ENCODE measurements around the gene TGIF2. TPM values are rescaled to one million over a fixed set of nuclear protein-coding genes. Genes with fewer than 3 reads are reported as not detected.
"Not testable (repeated sequence)": the region's sequence is repeated elsewhere in the genome, so short reads cannot be mapped to it uniquely, and the experiment has no call there.

TGIF2 gene
- total RNA-seq, 4 donors from 2014 or later: 11.0 to 15.1 (median 12.1) TPM

DNA sequence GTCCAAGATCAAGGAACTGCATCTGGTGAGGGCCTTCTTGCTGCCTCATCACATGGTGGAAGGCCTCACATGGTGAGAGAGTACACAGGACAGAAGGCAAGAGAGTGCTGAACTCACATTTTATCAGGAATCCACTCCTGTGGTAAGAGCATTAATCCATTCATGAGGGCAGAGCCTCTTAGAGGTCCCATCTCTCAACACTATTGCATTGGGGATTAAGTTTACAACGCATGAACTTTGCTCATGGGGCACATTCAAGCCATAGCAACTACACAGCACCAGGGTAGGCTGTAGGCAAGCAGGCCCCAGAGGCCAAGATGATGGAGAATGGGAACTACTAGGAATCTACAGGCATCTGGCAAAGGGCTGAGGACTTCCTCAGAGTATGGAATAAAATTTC is 10.0 kb upstream of the TGIF2 start:
- TF ChIP-seq CTCF (IDR thresholded peaks at IDR 0.05): no peak
- no peak for ATAC-seq (ENCODE audit: low FRiP score)
- DNase-seq (ENCODE audit: low spot score): no peak

- DNase-seq (ENCODE audit: low spot score); ATAC-seq (ENCODE audit: low FRiP score): not testable (repeated sequence)
Observed at GRCh38 chr20:36564078-36564725, 9.2 kb upstream of the TGIF2 start.

GRCh38 chr20:36564726-36565121 is 8.7 kb upstream of the TGIF2 start:
- not testable (repeated sequence) for DNase-seq (ENCODE audit: low spot score); ATAC-seq (ENCODE audit: low FRiP score)

DNA sequence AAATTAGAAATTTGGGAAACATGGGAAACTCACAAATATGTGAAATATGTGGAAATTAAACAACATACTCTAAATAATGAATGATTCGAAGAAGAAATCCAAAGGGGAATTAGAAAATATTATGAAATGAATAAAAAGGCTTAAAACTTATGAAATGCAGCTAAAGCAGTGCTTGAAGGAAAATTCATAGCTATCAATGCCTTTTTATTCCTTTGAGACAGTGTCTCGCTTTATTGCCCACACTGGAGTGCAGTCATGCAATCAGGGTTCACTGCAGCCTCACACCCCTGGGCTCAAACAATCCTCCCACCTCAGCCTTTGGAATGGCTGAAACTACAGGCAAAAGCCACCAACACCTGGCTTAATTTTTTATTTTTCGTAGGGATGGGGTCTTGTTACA is 7.9 kb upstream of the TGIF2 start:
- no peak for ATAC-seq (ENCODE audit: low FRiP score)
- no peak for DNase-seq (ENCODE audit: low spot score)
- TF ChIP-seq CTCF (IDR thresholded peaks at IDR 0.05): no peak

- no peak for DNase-seq (ENCODE audit: low spot score)
- no peak for ATAC-seq (ENCODE audit: low FRiP score)
- TF ChIP-seq CTCF (IDR thresholded peaks at IDR 0.05): no peak
Observed at GRCh38 chr20:36569847-36570429, 3.5 kb upstream of the TGIF2 start.

GRCh38 chr20:36571564-36572504 is 1.6 kb upstream of the TGIF2 start:
- no peak for TF ChIP-seq CTCF (IDR thresholded peaks at IDR 0.05)
- DNase-seq (ENCODE audit: low spot score) (no peak), ATAC-seq (ENCODE audit: low FRiP score) (no peak)

- DNase-seq (ENCODE audit: low spot score): no peak
- ATAC-seq (ENCODE audit: low FRiP score): peak; percentile 45
- TF ChIP-seq CTCF (IDR thresholded peaks at IDR 0.05): no peak
Observed at GRCh38 chr20:36572701-36573102, 695 bp upstream of the TGIF2 start.
